ENCODE data around the gene VWA7.
A peak's percentile ranks its signal among the peaks of the same experiment; 100 is the strongest.
"Not testable (repeated sequence)": the region's sequence is repeated elsewhere in the genome, so short reads cannot be mapped to it uniquely, and the experiment has no call there.

Gene VWA7, protein sequence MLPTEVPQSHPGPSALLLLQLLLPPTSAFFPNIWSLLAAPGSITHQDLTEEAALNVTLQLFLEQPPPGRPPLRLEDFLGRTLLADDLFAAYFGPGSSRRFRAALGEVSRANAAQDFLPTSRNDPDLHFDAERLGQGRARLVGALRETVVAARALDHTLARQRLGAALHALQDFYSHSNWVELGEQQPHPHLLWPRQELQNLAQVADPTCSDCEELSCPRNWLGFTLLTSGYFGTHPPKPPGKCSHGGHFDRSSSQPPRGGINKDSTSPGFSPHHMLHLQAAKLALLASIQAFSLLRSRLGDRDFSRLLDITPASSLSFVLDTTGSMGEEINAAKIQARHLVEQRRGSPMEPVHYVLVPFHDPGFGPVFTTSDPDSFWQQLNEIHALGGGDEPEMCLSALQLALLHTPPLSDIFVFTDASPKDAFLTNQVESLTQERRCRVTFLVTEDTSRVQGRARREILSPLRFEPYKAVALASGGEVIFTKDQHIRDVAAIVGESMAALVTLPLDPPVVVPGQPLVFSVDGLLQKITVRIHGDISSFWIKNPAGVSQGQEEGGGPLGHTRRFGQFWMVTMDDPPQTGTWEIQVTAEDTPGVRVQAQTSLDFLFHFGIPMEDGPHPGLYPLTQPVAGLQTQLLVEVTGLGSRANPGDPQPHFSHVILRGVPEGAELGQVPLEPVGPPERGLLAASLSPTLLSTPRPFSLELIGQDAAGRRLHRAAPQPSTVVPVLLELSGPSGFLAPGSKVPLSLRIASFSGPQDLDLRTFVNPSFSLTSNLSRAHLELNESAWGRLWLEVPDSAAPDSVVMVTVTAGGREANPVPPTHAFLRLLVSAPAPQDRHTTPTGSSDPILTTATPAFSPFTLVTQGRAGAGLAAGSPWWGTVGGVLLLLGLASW

DNA sequence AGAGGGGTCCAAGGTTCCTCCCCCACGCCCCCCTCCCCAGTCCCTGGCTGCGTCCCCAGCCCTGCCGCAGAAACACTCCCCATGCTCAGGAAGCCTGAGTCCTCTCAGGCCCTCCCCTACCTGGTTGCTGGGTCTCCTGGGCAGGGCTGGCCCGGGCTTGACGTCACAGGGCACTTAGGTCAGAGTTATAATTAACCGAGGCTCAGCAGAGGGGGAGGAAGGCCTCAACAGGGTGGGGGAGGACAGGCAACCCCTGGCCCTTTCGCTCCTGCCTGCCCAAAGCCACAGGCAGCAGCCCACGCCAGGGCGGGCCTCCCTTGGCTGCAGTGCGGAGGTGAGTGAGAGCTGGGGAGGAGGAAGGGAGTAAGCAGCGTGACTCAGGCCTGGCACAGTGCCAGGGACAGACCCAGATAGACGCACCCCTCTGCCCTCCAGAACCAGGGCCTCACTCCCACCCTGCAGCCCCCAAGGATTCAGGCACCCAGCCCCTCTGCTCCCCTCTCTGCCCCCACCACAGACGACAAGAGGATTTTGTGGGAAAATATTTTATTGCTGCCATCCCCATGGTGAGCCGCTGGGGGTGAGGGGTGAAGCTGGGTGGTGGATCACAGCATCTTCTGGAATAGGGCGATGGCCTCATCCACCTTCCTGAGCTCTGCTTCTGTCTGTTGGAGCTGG lies at the start of gene VWA7:
TSS of gene VWA7 (minus strand) at position 340 of the 678 bp plus-strand sequence. CDS start 549 bp downstream, outside the sequence.
- DNase-seq (ENCODE audit: low read depth), result peak; percentile 46

DNA sequence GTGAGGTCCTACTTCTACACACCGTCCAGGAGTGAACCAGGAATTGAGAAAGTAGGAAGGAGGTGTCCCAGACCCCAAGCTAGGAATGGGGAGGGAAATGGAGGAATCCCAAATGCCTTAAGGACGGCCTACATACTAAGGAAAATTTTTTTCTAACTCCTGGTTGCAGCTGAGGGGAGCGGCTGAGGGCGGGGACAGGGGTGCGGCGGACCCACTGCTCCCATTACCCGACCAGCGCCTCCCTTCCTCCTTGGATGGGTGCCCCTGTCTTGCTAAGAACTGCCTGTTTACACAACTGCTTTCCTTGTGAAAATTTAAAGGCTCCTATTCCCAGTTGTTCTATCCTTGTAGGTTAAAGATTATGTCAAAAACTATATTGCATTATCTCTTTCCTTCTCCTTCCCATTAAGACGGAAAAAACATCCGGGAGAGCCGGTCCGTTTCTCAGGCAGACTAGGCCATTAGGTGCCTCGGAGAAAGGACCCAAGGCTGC lies 49.7 kb upstream of the VWA7 start:
- DNase-seq (ENCODE audit: low read depth), result peak; percentile 19

DNA sequence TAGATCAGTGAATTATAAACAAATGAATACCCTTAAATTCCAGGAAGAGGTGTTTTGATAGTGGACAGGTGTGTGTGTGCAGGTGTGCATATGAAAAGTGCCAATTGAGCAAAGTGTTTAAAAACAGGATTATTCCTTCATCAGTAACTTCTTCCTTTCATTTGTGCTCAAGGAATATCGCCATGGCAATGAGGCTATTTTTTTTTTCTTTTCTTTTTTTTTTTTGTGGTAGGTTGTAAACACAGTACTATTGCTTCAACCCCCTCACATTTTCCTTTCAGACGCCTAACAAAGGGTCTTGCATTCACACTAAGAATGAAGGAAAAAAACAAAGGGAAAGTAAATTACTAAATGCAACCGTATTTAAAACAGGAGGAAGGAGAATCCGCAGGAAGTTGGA lies 48.4 kb upstream of the VWA7 start:
- no peak for DNase-seq (ENCODE audit: low read depth)

DNA sequence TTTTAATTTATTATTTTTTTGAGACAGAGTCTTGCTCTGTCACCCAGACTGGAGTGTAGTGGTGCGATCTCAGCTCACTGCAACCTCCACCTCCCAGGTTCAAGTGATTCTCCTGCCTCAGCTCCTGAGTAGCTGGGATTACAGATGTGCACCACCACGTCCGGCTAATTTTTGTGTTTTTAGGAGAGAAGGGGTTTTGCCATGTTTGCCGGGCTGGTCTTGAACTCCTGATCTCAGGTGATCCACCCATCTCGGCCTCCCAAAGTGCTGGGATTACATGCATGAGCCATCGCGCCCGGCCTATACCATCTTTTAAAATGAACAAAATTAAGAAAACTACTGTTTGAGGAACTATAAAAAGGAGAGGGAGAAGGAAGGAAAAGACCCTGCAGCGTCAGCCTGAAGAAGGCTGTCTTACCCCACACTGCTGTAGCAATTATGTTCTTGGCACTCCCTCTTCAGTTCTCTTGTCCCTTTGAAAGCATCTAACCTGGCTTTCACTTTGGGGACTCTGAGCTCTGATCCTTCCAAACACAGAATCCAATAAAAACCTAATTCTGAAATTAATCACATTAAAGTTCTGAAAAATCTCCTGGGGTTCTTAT lies 46.6 kb upstream of the VWA7 start:
- not testable (repeated sequence) for DNase-seq (ENCODE audit: low read depth)

DNA sequence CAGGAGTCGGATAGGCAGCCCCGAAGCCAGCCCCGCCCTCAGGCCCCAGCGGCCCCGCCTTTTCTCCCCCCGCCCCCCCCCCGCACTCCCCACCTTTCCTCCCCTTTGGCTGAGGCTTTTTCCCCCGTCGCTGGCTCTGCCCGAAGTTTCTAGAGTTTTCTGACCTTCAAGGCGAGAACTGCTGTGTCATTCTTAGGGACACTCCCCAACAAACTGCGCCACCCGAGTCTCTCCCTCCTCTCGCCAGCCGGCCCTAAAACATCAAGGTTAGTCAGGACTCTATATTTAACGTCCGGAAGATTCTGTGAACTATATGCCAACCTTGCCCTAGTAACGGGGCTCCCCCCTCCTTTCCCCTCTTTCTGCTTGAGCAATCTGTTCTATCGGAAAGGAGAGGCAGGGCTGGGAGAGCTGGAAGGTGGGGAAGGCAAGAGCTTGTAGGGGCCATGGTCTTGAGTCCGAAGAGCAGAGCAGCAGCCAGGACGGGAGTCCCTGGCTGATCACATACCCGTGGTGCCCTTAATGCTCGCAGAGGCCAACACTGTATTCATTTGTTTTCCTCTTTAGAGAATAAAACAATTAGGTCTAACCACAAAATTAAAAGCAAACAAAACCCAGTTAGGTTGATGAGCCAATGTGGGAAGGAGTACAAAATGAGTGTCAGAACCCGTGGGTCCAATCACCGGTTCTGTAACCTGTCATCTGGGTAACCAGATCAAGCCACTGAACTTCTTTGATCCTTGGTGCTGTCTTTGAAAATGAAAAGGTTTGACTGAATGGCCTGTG lies 45.1 kb upstream of the VWA7 start:
- peak; percentile 46 for DNase-seq (ENCODE audit: low read depth)

DNA sequence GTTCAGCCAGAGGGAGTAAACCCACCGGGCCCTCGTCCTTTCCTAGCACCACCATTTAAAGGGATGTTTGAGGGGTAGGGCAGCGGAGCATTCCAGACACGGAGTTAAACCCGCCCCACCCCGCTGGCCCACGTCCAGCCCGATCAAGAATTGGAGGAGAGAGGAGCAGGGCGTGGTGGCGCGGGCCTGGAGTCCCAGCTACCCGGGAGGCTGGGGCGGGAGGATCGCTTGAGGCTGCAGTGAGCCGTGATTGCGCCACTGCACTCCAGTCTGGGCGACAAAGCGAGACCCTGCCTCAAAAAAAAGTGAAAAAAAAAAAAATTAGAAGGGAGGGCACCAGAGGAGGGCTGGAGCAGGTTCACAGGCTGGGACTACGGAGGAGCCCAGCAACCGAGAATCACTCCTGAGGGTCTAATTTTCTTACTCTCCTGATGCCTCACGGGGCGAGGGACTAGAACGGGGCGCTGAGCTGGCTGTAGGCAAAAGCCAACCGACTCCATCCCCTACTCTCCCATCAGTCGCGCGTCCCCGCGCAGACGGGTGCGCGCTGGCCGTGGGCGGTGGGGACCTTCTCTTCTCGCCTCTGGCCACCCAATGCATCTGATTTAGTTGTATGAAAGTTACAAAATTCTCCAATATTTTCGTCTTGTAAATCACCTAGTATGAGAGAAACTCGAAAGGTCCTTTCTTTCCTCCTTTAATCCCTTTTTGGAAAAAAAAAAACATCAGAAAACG lies 44.3 kb upstream of the VWA7 start:
- DNase-seq (ENCODE audit: low read depth), result peak; percentile 25

DNA sequence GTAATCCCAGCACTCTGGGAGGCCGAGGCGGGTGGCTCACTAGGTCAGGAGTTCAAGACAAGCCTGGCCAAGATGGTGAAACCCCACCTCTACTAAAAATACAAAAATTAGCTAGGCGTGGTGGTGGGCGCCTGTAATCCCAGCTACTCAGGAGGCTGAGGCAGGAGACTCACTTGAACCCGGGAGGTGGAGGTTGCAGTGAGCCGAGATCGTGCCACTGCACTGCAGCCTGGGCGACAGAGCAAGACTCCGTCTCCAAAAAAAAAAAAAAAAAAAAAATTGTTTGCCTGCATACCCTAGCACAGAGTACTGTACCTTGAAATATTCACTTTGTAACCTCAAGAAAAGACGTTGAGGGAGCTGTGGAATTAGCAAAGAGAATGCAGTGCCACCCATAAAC lies 43.3 kb upstream of the VWA7 start:
- DNase-seq (ENCODE audit: low read depth), result not testable (repeated sequence)

DNA sequence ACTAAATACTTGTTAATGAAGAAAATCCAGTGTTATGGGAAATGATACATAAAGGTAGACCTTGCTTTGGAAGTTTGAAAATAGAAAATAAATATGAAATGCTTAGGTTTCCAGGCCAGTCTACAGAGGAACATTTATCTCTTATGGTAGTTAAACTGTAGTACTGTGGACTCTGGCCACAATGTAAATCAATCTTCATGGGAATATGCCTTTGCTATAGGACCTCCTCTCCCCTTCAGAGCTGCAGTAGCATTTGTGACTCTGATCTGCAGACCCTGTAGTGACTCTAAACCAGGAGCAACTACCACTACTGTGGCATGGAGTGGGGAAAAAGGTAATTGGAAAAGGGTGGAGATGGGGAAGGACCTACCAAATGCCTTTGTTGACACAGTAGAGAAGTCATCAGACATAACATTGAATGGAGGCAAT lies 42.8 kb upstream of the VWA7 start:
- DNase-seq (ENCODE audit: low read depth), result no peak

DNA sequence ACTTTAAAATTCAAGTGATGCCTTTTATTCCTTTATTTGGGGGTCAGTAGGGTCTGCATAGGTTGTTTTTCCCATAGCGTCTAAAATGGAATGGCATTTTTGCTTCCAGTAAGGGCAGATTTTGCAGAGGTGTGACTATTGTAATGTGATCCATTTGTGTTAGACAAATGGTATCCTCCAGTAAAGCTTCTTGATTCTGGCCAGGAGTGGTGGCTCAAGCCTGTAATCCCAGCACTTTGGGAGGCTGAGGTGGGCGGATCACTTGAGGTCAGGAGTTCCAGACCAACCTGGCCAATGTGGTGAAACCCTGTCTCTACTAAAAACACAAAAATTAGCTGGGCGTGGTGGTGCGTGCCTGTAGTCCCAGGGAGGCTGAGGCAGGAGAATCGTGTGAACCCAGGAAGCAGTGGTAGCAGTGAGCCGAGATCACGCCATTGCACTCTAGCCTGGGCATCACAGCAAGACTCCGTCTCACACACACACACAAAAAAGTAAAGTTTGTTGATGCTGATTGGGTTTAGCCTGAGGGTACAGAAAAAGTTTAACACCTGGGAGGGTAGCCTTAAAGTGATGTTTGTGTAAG lies 40.9 kb upstream of the VWA7 start:
- not testable (repeated sequence) for DNase-seq (ENCODE audit: low read depth)

DNA sequence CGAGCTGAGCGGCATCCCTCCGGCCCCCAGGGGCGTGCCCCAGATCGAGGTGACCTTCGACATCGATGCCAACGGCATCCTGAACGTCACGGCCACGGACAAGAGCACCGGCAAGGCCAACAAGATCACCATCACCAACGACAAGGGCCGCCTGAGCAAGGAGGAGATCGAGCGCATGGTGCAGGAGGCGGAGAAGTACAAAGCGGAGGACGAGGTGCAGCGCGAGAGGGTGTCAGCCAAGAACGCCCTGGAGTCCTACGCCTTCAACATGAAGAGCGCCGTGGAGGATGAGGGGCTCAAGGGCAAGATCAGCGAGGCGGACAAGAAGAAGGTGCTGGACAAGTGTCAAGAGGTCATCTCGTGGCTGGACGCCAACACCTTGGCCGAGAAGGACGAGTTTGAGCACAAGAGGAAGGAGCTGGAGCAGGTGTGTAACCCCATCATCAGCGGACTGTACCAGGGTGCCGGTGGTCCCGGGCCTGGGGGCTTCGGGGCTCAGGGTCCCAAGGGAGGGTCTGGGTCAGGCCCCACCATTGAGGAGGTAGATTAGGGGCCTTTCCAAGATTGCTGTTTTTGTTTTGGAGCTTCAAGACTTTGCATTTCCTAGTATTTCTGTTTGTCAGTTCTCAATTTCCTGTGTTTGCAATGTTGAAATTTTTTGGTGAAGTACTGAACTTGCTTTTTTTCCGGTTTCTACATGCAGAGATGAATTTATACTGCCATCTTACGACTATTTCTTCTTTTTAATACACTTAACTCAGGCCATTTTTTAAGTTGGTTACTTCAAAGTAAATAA lies 40.2 kb upstream of the VWA7 start:
- DNase-seq (ENCODE audit: low read depth), result not testable (repeated sequence)

DNA sequence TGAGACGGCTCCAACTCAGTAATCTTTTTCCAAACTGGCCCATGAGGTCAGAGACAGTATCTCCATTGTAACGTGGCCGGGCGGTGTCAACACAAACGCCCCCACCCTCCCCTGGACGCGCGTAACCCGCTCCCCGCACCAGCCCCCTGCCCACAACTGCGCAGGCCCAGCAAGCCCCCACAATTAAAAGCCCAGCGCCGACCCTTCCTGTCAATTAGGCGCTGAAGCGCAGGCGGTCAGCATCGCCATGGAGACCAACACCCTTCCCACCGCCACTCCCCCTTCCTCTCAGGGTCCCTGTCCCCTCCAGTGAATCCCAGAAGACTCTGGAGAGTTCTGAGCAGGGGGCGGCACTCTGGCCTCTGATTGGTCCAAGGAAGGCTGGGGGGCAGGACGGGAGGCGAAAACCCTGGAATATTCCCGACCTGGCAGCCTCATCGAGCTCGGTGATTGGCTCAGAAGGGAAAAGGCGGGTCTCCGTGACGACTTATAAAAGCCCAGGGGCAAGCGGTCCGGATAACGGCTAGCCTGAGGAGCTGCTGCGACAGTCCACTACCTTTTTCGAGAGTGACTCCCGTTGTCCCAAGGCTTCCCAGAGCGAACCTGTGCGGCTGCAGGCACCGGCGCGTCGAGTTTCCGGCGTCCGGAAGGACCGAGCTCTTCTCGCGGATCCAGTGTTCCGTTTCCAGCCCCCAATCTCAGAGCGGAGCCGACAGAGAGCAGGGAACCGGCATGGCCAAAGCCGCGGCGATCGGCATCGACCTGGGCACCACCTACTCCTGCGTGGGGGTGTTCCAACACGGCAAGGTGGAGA lies 38.1 kb upstream of the VWA7 start, which contains the start of the genes HSPA1A and HSPA1L:
TSS of gene HSPA1A (plus strand) at position 519 of the 814 bp plus-strand sequence. CDS start at position 733, 214 bp downstream.
TSS of gene HSPA1L (minus strand) at position 259 of the 814 bp plus-strand sequence. CDS start 3,311 bp downstream, outside the sequence.
- peak; percentile 45 for DNase-seq (ENCODE audit: low read depth)

DNA sequence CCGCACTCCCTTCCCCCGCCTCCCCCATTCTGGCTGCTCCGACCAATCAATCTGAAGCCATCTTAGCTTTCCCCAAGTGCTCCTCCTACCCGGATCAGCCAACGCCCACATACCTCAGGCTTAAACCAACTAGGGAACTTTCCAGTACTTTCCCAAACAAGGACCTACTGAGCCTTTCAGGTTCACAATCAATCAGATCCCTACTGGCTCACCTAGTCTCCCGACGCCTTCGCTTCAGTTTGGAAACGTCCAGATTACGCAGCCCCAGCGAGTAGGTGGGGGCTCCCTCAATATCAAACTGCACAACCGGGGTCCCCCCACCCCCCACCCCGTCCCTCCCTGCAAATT lies 37.5 kb upstream of the VWA7 start:
- DNase-seq (ENCODE audit: low read depth), result peak; percentile 49

DNA sequence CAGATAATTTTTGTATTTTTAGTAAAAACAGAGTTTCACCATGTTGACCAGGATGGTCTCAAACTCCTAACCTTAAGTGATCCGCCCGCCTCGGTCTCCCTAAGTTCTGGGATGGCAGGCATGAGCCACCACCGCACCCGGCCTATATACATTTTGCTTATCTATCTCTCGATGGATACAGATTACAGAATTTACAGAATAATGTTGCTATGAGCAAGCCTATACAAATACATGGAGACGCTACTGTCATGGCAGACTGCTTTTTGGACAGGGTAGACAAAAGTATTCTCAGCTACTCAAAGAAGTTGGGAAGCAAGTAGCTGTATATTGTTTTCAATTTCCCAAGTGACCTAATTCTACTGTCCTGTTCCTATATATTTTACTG lies 36.3 kb upstream of the VWA7 start:
- DNase-seq (ENCODE audit: low read depth), result no peak

DNA sequence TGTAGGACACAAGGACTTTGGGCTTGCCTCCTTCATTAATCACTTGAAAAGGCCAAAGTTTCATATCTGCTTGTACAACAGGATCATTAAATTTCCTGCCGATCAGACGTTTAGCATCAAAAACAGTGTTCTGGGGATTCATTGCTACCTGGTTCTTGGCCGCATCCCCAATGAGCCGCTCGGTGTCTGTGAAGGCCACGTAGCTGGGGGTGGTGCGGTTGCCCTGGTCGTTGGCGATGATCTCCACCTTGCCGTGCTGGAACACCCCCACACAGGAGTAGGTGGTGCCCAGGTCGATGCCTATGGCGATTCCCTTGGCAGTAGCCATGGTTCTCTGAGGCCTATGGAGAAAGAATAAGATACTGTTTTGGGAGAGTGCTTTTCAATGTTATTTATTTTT lies 34.5 kb upstream of the VWA7 start:
- DNase-seq (ENCODE audit: low read depth), result no peak

DNA sequence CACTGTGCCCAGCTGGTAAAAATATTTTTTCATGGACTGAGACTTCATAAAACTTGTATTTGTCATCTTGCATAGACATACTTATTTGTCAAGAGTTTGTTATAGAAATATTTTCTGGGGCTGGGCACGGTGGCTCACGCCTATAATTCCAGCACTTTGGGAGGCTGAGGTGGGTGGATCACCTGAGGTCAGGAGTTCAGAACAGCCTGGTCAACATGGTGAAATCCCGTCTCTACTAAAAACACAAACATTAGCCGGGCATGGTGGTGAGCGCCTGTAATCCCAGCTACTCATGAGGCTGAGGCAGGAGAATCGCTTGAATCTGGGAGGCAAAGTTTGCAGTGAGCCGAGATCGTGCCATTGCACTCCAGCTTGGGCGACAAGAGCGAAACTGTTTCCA lies 31.5 kb upstream of the VWA7 start:
- DNase-seq (ENCODE audit: low read depth), result not testable (repeated sequence)

DNA sequence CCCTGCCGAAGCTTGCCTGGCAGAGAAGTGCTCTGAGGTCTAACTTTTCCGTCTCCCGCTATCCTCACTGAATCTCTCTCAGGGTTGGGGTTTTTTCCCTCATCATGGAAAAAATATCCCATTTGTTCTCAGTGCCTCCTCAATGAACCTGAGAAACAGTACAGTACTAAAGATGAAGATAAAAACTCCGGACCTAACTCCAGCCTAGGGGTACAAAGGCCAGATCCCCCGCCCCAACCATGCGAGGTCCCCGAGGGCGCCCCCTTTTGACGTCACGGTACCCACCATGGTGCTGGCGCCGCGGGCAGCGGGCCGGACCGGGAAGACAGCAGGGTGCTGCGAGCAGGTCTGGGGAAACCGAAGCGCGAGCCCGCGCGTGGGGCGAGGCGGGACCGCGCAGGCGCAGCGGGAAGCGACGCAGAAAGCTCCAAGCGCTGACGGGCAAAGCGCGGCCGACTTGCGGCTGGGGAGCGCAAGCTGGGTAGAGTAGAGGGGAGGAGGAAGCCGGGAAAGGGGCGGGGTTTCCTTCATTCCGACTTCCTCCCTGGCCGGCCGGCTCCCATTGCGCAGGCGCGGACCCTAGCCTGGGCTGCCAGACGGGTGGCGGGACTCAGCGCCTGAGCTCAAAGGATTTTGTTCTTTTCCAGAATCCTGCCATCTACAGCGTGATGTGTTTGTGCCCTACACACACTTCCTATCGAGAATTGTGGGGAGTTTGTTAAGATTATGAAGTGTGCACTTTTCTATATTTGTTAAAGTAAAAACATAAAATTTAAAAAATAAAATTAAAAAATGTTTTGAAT lies 29.5 kb upstream of the VWA7 start, which contains the start of gene LSM2:
TSS of gene LSM2 (minus strand) at position 497 of the 803 bp plus-strand sequence. CDS start at position 288, 209 bp downstream.
- DNase-seq (ENCODE audit: low read depth), result peak; percentile 94

DNA sequence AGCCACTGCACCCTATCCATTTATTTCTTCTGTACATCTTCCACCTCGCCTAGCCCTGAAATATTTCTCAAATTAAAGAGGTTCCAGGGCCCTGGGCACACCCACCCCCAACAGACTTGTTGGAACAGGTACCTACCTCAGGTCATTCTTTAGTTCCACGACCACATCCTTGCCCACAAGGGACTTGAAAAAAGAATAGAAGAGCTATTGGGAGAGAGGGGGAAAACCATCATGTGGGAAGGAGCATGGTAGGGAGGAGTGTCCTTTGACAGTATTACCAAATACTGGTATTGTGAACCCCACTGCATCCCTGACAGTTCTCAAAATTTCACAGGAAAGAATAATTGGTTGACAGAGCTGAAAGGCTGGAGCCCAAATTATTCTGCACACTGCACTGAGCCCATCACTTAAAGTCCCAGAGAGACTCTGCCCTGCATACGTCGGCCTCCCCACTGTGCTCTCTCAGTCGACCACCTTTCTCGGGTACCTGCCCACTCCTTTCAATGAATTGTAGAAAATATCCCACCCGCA lies 28.9 kb upstream of the VWA7 start:
- DNase-seq (ENCODE audit: low read depth), result no peak

Measured in activated T-helper 1 cell treated with Interleukin-2 at 50 U/mL for 16 hours (primary cell).